ENCODE data around the gene KIF5C. TPM values are rescaled to one million over a fixed set of nuclear protein-coding genes. Genes with fewer than 3 reads are reported as not detected.

The KIF5C gene
- polyA plus RNA-seq, 1 experiment: 0.17 TPM

DNA sequence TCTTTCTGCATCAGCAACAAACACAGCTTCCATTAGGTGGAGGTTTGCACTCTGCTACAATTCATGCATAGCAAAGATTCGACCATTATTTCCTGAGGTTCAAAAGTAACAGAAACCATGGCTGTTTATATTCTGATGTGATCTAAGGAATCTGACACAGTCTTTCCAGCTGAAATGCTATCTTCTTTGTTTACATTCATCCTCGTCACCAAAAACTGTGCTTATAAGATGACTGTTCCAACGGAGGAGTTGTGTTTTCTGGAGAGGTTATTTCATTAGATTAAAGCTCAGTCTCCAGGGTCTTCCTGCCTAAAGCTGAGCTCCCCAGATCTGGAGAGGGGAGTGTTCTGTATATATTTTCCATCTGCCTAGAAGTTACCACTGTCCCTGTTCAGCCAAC, 118.3 kb downstream of the KIF5C start:
- POLR2A ChIA-PET: no interaction called here

GRCh38 chr2:148994341-148994740, 119.3 kb downstream of the KIF5C start:
- POLR2A ChIA-PET: no interaction called here
- TF ChIP-seq, protein P1, sequence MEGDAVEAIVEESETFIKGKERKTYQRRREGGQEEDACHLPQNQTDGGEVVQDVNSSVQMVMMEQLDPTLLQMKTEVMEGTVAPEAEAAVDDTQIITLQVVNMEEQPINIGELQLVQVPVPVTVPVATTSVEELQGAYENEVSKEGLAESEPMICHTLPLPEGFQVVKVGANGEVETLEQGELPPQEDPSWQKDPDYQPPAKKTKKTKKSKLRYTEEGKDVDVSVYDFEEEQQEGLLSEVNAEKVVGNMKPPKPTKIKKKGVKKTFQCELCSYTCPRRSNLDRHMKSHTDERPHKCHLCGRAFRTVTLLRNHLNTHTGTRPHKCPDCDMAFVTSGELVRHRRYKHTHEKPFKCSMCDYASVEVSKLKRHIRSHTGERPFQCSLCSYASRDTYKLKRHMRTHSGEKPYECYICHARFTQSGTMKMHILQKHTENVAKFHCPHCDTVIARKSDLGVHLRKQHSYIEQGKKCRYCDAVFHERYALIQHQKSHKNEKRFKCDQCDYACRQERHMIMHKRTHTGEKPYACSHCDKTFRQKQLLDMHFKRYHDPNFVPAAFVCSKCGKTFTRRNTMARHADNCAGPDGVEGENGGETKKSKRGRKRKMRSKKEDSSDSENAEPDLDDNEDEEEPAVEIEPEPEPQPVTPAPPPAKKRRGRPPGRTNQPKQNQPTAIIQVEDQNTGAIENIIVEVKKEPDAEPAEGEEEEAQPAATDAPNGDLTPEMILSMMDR (IDR thresholded peaks at IDR 0.05; ENCODE audit: insufficient read depth, low read depth, low read length): no peak

More for the DNA sequence above, 118.3 kb downstream of the KIF5C start:
- no peak for DNase-seq (ENCODE audit: low read depth)
- CTCF ChIA-PET: interaction anchor here (1.0 to 1.4 kb wide), 3 partner anchors 15 to 1005 kb away, joined by 3 to 4 read pairs (median 4); no protein-coding TSS in a partner anchor
- H3K4me3 ChIP-seq (ENCODE audit: low read depth, low read length): no peak overlapping the region
- H3K36me3 ChIP-seq (ENCODE audit: control insufficient read depth, insufficient read depth, low read length): no peaks in the 10 kb centered on the region
- no peaks in the 10 kb centered on the region for H3K27me3 ChIP-seq (ENCODE audit: control insufficient read depth, insufficient read depth, low read length)
- TF ChIP-seq, protein P1 (IDR thresholded peaks at IDR 0.05; ENCODE audit: insufficient read depth, low read depth, low read length): no peak

GRCh38 chr2:148996805-148997204, 121.8 kb downstream of the KIF5C start:
- CTCF ChIA-PET: interaction anchor here (1.3 kb wide), 1 partner anchor 14 kb away, joined by 4 read pairs; no protein-coding TSS in a partner anchor
- no peak for DNase-seq (ENCODE audit: low read depth)
- H3K4me3 ChIP-seq (ENCODE audit: low read depth, low read length): no peak overlapping the region
- POLR2A ChIA-PET: no interaction called here
- H3K27me3 ChIP-seq (ENCODE audit: control insufficient read depth, insufficient read depth, low read length): no peaks in the 10 kb centered on the region; the same call in none of the 2 replicates
- H3K36me3 ChIP-seq (ENCODE audit: control insufficient read depth, insufficient read depth, low read length): no peaks in the 10 kb centered on the region
- TF ChIP-seq, protein P1 (IDR thresholded peaks at IDR 0.05; ENCODE audit: insufficient read depth, low read depth, low read length): no peak

More at GRCh38 chr2:148994341-148994740, 119.3 kb downstream of the KIF5C start:
- Histone ChIP-seq H3K27me3 (ENCODE audit: control insufficient read depth, insufficient read depth, low read length) (no peaks in the 10 kb centered on the region), H3K36me3 (ENCODE audit: control insufficient read depth, insufficient read depth, low read length) (no peaks in the 10 kb centered on the region), H3K4me3 (ENCODE audit: low read depth, low read length) (no peak overlapping the region)
- DNase-seq (ENCODE audit: low read depth): no peak
- CTCF ChIA-PET: interaction anchor here (0.7 to 1.4 kb wide), 3 partner anchors 1004 to 1057 kb away, joined by 3 to 4 read pairs (median 3); no protein-coding TSS in a partner anchor

GRCh38 chr2:148998165-148998830, 123.3 kb downstream of the KIF5C start:
- ChIA-PET POLR2A (no interaction called here), CTCF (no interaction called here)
- H3K36me3 ChIP-seq (ENCODE audit: control insufficient read depth, insufficient read depth, low read length): no peaks in the 10 kb centered on the region
- no peak overlapping the region for H3K4me3 ChIP-seq (ENCODE audit: low read depth, low read length)
- TF ChIP-seq, protein P1 (IDR thresholded peaks at IDR 0.05; ENCODE audit: insufficient read depth, low read depth, low read length): no peak
- peaks cover 2% of the 10 kb centered on the region for H3K27me3 ChIP-seq (ENCODE audit: control insufficient read depth, insufficient read depth, low read length)
- no peak for DNase-seq (ENCODE audit: low read depth)

DNA sequence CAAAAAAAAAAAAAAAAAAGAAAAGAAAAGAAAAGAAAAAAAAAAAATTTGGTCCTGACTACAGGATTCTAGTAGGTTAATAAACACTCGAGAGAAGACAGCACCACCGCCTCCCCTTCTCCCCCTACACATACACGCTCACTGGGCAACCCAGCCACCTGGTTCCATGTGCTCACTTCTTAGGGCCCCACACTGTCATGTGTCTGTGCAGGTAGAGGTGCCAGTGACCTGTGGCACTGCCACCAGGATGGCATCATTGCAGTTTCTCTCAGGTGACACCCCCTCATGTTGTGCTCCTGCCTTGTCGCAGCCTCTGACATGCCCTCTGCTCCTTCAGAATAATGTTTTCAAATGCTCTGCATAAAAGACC, 123.8 kb downstream of the KIF5C start:
- TF ChIP-seq, protein P1 (IDR thresholded peaks at IDR 0.05; ENCODE audit: insufficient read depth, low read depth, low read length): no peak
- H3K36me3 ChIP-seq (ENCODE audit: control insufficient read depth, insufficient read depth, low read length): no peaks in the 10 kb centered on the region
- POLR2A ChIA-PET: no interaction called here
- no peak for DNase-seq (ENCODE audit: low read depth)
- CTCF ChIA-PET: no interaction called here
- H3K27me3 ChIP-seq (ENCODE audit: control insufficient read depth, insufficient read depth, low read length): peaks cover 2% of the 10 kb centered on the region
- H3K4me3 ChIP-seq (ENCODE audit: low read depth, low read length): no peak overlapping the region
